ENCODE data around the gene AXIN1. TPM values are rescaled to one million over a fixed set of nuclear protein-coding genes. Genes with fewer than 3 reads are reported as not detected.
"Not testable (repeated sequence)": the region's sequence is repeated elsewhere in the genome, so short reads cannot be mapped to it uniquely, and the experiment has no call there.

Gene AXIN1
- total and polyA plus RNA-seq, 2 donors (not counting 3 experiments of a cell fraction or from before 2014, with no cell fraction given) = 8.3 to 21.9 TPM

DNA sequence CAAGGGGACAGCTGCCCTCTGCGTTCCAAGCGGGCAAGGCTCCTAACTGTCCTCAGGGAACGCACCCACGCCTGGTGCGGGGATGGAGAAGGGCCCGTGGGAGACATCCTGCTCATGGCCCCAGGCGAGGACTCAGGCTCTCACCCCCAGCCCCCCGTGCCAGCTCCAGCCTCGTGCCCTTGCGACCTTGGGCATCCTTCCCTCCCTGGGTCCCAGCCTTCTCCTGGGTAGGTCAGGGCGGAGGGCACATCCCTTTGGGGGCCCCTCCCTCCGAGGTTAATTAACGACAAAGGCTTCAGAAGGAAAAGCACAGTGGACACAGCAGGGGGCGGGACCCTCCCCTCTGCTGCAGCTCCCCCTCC, 26.3 kb upstream of the AXIN1 start:
- Histone ChIP-seq H3K36me3 (ENCODE audit: control insufficient read depth in 2 of 2, extremely low read depth in 1 of 2, insufficient read depth in 2 of 2, low read length in 2 of 2) (peaks cover 6 to 30% of the 10 kb centered on the region in 2 experiments), H3K4me2 (ENCODE audit: insufficient read depth, low read length) (no peak overlapping the region), H3K4me1 (ENCODE audit: control insufficient read depth, extremely low read depth, insufficient read depth, low read length) (peaks cover 15% of the 10 kb centered on the region), H3K27ac (ENCODE audit: insufficient read depth, low read depth, low read length) (no peak overlapping the region), H4K20me1 (replicated peaks; ENCODE audit: control insufficient read depth, extremely low read depth, insufficient read depth, low read length) (no peaks in the 10 kb centered on the region), H3K9me3 (replicated peaks; ENCODE audit: control insufficient read depth, insufficient read depth, low read length) (no peaks in the 10 kb centered on the region), H3K79me2 (ENCODE audit: control insufficient read depth, insufficient read depth, low read length) (peaks cover 26% of the 10 kb centered on the region), H3K9me1 (replicated peaks; ENCODE audit: control insufficient read depth, extremely low read depth, insufficient read depth, low read length) (no peaks in the 10 kb centered on the region), H2AFZ (ENCODE audit: low read depth, low read length) (no peak overlapping the region), H3K4me3 (replicated peaks in 1 of 3; ENCODE audit: insufficient read depth in 1 of 3, low read depth in 1 of 3, low read length in 3 of 3) (no peak overlapping the region), H3K27me3 (ENCODE audit: control insufficient read depth in 2 of 2, insufficient read depth in 2 of 2, low read length in 2 of 2) (no peaks in the 10 kb centered on the region), H3K9ac (replicated peaks; ENCODE audit: extremely low read depth, insufficient read depth, low read length) (no peak overlapping the region)
- TF ChIP-seq EZH2 (IDR thresholded peaks at IDR 0.05; ENCODE audit: borderline replicate concordance, low read depth, low read length, severe bottlenecking) (no peak), JUN (IDR thresholded peaks at IDR 0.05; ENCODE audit: borderline replicate concordance, insufficient read depth, insufficient read length, low read depth) (no peak), POLR2AphosphoS5 (IDR thresholded peaks at IDR 0.05; ENCODE audit: insufficient read depth, low read depth, low read length) (no peak), POLR2A (IDR thresholded peaks at IDR 0.05; ENCODE audit: low read depth, low read length) (no peak), MYC (IDR thresholded peaks at IDR 0.05; ENCODE audit: low read depth, low read length) (no peak), GATA2 (IDR thresholded peaks at IDR 0.05; ENCODE audit: insufficient read depth, insufficient read length, low read depth, low read length) (no peak), FOS (IDR thresholded peaks at IDR 0.05; ENCODE audit: borderline replicate concordance, insufficient read depth, low read length) (no peak)
- TF ChIP-seq, protein P1, sequence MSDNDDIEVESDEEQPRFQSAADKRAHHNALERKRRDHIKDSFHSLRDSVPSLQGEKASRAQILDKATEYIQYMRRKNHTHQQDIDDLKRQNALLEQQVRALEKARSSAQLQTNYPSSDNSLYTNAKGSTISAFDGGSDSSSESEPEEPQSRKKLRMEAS (IDR thresholded peaks at IDR 0.05; ENCODE audit: insufficient read depth, insufficient read length) = no peak
- TF ChIP-seq, protein P2, sequence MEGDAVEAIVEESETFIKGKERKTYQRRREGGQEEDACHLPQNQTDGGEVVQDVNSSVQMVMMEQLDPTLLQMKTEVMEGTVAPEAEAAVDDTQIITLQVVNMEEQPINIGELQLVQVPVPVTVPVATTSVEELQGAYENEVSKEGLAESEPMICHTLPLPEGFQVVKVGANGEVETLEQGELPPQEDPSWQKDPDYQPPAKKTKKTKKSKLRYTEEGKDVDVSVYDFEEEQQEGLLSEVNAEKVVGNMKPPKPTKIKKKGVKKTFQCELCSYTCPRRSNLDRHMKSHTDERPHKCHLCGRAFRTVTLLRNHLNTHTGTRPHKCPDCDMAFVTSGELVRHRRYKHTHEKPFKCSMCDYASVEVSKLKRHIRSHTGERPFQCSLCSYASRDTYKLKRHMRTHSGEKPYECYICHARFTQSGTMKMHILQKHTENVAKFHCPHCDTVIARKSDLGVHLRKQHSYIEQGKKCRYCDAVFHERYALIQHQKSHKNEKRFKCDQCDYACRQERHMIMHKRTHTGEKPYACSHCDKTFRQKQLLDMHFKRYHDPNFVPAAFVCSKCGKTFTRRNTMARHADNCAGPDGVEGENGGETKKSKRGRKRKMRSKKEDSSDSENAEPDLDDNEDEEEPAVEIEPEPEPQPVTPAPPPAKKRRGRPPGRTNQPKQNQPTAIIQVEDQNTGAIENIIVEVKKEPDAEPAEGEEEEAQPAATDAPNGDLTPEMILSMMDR (IDR thresholded peaks at IDR 0.05; ENCODE audit: extremely low read depth in 1 of 2, insufficient read depth in 1 of 2, low read depth in 1 of 2, low read length in 2 of 2) = no peak
- ChIA-PET POLR2A (no interaction called here), CTCF (interaction anchor here (2.5 kb wide), 1 partner anchor 16 kb away, joined by 7 read pairs; no protein-coding TSS in a partner anchor)
- intact Hi-C loops (cut with micrococcal nuclease) (no loop called here), dilution Hi-C loops (cut with MboI; ENCODE audit: extremely low pct_ligation_motif_present, low sequenced_read_pairs) (no loop called here)
- BruUV-seq (replicated peaks) = no TSS peak
- FAIRE-seq = no peak
- no peak for DNase-seq (ENCODE audit: low read depth, low spot score)

DNA sequence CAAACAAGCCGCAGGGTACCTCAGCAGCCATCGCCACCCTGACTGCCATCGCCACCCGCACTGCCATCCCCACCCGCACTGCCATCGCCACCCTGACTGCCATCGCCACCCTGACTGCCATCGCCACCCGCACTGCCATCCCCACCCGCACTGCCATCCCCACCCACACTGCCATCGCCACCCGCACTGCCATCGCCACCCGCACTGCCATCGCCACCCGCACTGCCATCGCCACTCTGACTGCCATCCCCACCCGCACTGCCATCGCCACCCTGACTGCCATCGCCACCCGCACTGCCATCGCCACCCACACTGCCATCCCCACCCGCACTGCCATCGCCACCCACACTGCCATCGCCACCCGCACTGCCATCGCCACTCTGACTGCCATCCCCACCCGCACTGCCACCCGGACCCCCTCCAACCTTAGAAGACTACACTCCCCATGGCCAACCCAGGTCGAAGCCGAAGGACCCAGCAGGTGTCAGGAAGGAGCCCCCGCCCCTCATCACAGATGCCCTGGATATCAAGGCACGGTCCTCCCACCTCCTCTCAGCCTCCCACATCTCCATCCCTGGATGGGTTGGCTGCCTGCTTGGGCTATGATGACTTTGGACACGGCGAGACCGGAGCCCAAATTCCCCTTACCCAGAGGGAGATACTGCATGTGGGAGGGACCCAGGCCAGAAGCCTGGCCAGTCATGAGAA, 25.7 kb upstream of the AXIN1 start:
- POLR2A ChIA-PET; H3K4me3 ChIP-seq (replicated peaks in 1 of 3; ENCODE audit: insufficient read depth in 1 of 3, low read depth in 1 of 3, low read length in 3 of 3); H3K27ac ChIP-seq (ENCODE audit: insufficient read depth, low read depth, low read length); H3K9me3 ChIP-seq (replicated peaks; ENCODE audit: control insufficient read depth, insufficient read depth, low read length); H2AFZ ChIP-seq (ENCODE audit: low read depth, low read length); H3K9ac ChIP-seq (replicated peaks; ENCODE audit: extremely low read depth, insufficient read depth, low read length); H3K4me1 ChIP-seq (ENCODE audit: control insufficient read depth, extremely low read depth, insufficient read depth, low read length); intact Hi-C loops (cut with micrococcal nuclease); H3K27me3 ChIP-seq (ENCODE audit: control insufficient read depth in 2 of 2, insufficient read depth in 2 of 2, low read length in 2 of 2); H4K20me1 ChIP-seq (replicated peaks; ENCODE audit: control insufficient read depth, extremely low read depth, insufficient read depth, low read length); BruUV-seq (replicated peaks); H3K4me2 ChIP-seq (ENCODE audit: insufficient read depth, low read length); FAIRE-seq; H3K9me1 ChIP-seq (replicated peaks; ENCODE audit: control insufficient read depth, extremely low read depth, insufficient read depth, low read length); DNase-seq (ENCODE audit: low read depth, low spot score); dilution Hi-C loops (cut with MboI; ENCODE audit: extremely low pct_ligation_motif_present, low sequenced_read_pairs): not testable (repeated sequence)
- H3K79me2 ChIP-seq (ENCODE audit: control insufficient read depth, insufficient read depth, low read length) = peaks cover 26% of the 10 kb centered on the region
- CTCF ChIA-PET = interaction anchor here (2.5 kb wide), 1 partner anchor 16 kb away, joined by 7 read pairs; no protein-coding TSS in a partner anchor
- H3K36me3 ChIP-seq (ENCODE audit: control insufficient read depth in 2 of 2, extremely low read depth in 1 of 2, insufficient read depth in 2 of 2, low read length in 2 of 2) = peaks cover 6 to 35% of the 10 kb centered on the region in 2 experiments

All from endothelial cell of umbilical vein (primary cell).